ENCODE results near the gene IP6K2. TPM values are rescaled to one million over a fixed set of nuclear protein-coding genes. Genes with fewer than 3 reads are reported as not detected.
"Not testable (repeated sequence)": the region's sequence is repeated elsewhere in the genome, so short reads cannot be mapped to it uniquely, and the experiment has no call there.

The IP6K2 gene
- polyA plus RNA-seq, 10 donors = 57.4 to 114 (median 77.8) TPM

GRCh38 chr3:48733752-48734518 lies 16.9 kb upstream of the IP6K2 start:
- not testable (repeated sequence) for DNase-seq

- no peak for DNase-seq
Observed at GRCh38 chr3:48727511-48727910, 10.5 kb upstream of the IP6K2 start.

- DNase-seq = not testable (repeated sequence)
Observed at GRCh38 chr3:48725185-48725855, 8.3 kb upstream of the IP6K2 start.

GRCh38 chr3:48723725-48724124 lies 6.7 kb upstream of the IP6K2 start:
- DNase-seq = no peak

GRCh38 chr3:48723293-48723692 lies 6.3 kb upstream of the IP6K2 start:
- not testable (repeated sequence) for DNase-seq

GRCh38 chr3:48716508-48716981 lies 476 bp downstream of the IP6K2 start:
- peak in 2 of 3 donors; percentile 34 to 79 for DNase-seq

GRCh38 chr3:48715174-48715800 lies 1.7 kb downstream of the IP6K2 start:
- DNase-seq = peak in 1 of 3 donors; percentile 30

GRCh38 chr3:48711727-48712126 lies 5.3 kb downstream of the IP6K2 start:
- DNase-seq = no peak

GRCh38 chr3:48709051-48709461 lies 8.0 kb downstream of the IP6K2 start:
- DNase-seq = no peak

GRCh38 chr3:48708481-48708889 lies 8.5 kb downstream of the IP6K2 start:
- DNase-seq = no peak

GRCh38 chr3:48707157-48707556 lies 9.9 kb downstream of the IP6K2 start:
- DNase-seq = no peak

GRCh38 chr3:48702320-48702920 lies 14.6 kb downstream of the IP6K2 start:
- DNase-seq = no peak

GRCh38 chr3:48700731-48701405 lies 16.2 kb downstream of the IP6K2 start:
- DNase-seq = no peak

GRCh38 chr3:48698891-48699290 lies 18.1 kb downstream of the IP6K2 start:
- no peak for DNase-seq

GRCh38 chr3:48697952-48698351 lies 19.1 kb downstream of the IP6K2 start:
- DNase-seq = no peak

- DNase-seq = no peak
Observed at GRCh38 chr3:48696601-48697000, 20.4 kb downstream of the IP6K2 start.

GRCh38 chr3:48696156-48696555 lies 20.9 kb downstream of the IP6K2 start:
- no peak for DNase-seq

- peak in 1 of 3 donors; percentile 61 for DNase-seq
Observed at GRCh38 chr3:48695393-48695753, 21.6 kb downstream of the IP6K2 start.

- DNase-seq = peak; percentile 58 to 64 (median 59)
Observed at GRCh38 chr3:48694610-48695392, 22.2 kb downstream of the IP6K2 start.

GRCh38 chr3:48693826-48694225 lies 23.2 kb downstream of the IP6K2 start:
- DNase-seq = no peak

GRCh38 chr3:48692551-48692950 lies 24.5 kb downstream of the IP6K2 start:
- no peak for DNase-seq
